GM21825 (cell line): Measurements from ENCODE around the gene TYW5.

Experiments used
- ATAC-seq: cut with Tn5 transposase; IDR thresholded peaks from one replicate; pipeline ENCODE4 v1.9.1; 2021; ENCODE audit warnings: mild to moderate bottlenecking, moderate library complexity; ENCODE audit not compliant: unreplicated experiment

The TYW5 gene

GRCh38 chr2:199975273-199975895, 20.1 kb upstream of the TYW5 start:
- ATAC-seq: no peak

- ATAC-seq: no peak
Measured at GRCh38 chr2:199973703-199974102, 18.4 kb upstream of the TYW5 start.

DNA sequence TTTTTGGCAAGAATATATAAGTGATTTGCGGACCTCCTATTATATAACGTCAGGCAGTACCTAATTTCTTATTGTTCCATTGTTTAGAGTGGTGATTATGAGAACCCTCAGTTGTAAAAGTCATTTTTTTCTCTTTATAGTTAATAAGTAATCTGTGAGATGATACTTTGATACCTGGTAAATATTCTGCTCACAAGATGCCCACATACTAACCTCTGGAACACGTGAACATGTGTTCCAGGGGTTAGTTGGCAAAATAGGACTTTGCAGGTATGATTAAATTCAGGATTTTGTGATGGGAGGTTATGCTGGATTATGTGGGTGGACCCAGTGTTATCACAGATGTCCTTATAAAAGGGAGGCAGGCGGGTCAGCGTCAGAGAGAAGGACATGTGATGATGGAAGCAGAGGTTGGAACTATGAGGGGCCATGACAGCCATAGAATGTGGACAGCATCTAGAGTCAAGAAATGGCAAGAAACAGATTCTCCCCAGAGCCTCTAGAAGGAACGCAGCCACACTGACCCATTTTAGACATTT, 16.9 kb upstream of the TYW5 start:
- ATAC-seq: no peak

GRCh38 chr2:199968126-199968525, 12.8 kb upstream of the TYW5 start:
- ATAC-seq: no peak

GRCh38 chr2:199966976-199967375, 11.7 kb upstream of the TYW5 start:
- no peak for ATAC-seq

DNA sequence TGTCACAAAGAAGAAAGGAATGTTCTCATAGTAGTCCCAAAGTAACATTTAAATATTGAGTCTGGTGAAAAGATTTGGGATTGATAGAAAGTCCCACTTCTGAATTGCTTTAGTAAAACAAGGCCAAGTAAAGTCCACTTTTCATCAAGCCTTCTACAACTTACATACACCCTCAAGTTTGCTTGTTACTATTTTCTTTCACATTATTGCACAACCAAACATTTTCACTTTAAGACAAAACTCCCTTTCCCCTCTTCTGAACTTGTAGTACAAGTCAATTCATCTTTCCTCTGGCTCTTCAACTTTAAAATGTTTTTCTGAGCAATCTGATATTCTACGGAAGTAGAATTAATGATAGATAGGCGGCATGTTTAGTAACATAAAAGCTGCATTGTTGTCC, 11.1 kb upstream of the TYW5 start:
- no peak for ATAC-seq

GRCh38 chr2:199962203-199962602, 6.9 kb upstream of the TYW5 start:
- ATAC-seq: peak; percentile 57

DNA sequence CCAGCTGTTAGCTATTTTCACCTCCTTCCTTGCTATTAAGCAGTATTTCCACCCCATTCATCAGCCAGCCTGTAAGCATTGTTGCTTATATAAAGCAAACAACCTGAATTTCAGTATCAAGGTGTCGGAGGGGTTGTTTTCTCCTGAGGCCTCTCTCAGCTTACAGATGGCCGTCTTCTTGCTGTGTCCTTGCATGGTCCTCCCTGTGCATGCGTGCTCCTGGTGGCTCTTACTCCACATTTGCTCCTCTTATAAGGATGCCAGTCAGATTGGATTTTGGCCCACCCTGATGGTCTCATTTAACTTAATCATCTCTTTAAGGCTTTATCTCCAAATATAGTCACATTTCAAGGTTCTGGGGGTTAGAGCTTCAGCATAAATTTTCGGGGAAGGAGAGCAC, 2.7 kb upstream of the TYW5 start:
- no peak for ATAC-seq

- no peak for ATAC-seq
Measured at GRCh38 chr2:199956062-199956380, 730 bp upstream of the TYW5 start.

GRCh38 chr2:199955007-199955338, 318 bp downstream of the TYW5 start:
- ATAC-seq: peak; percentile 39

DNA sequence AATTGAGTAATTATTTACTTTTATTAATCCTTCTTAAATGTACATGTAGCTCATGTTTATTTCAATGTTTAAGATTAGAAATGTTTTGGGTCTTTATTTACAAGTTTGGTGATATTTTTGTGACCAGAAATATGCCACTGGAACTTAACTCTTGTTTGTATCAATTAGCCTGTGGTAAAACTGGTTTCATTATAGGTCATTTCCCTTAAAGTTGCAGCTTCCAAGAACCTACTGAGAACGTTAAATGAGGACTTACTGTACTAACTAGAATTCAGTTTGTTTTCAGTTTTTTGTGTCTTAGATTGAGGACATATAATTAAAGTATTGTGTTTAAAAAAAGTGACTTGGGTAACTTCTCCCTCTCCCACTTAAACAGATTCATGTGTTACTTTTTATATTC, 4.3 kb downstream of the TYW5 start:
- ATAC-seq: no peak

- no peak for ATAC-seq
Measured at GRCh38 chr2:199950396-199950795, 4.9 kb downstream of the TYW5 start.

DNA sequence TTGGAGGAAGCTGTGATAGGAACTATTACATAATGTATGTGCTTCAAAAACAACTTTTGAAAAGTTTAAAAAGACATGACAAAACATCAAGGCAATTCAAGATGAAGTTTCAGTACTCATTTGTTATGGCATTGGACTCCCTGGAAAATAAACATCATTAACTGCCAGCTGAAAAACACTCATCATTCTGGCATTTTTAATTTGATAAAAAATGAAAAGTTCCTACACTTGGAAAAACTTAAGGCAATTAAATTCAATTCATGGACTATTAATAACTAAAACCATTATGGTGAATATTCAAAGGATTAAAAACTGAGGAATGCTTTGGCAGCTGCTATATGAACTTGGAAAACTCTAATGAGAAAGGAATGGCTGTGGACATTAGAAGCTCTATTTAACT, 8.5 kb downstream of the TYW5 start:
- no peak for ATAC-seq

DNA sequence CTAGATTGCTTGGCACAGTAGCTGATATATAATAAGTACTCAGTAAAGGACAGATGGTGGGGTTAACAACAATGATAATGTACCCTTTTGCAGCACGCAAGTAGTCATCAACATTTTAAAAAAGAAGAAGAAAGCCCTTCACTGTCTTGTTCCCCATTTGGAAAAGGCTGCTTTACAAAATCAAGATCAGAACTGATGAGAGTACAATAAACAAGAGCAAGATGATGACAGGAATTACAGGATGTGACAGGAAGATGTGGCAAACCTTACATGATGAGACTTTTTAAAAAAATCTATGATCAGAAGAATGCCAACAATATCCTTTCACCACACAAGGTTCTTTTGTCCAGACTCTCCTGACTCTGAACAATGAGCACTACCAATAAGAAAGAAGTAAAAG, 9.1 kb downstream of the TYW5 start:
- no peak for ATAC-seq

DNA sequence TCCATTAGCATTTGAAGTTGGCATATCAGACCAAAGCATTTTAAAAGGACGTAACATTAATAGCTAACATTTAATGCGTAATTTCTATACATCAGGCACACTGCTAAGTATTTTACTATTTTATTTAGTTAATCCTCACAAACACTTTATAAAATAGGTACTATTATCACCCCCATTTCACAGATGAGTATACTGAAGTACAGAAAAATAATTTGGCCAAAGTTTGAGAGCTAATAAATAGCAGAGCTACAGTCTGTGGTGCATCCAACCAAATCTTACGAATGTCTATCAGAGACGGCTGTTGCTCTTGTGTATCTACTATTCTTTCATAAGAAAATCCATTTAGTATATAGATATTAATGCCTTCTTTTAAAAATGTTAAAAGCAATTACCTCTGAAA, 11.9 kb downstream of the TYW5 start:
- no peak for ATAC-seq

DNA sequence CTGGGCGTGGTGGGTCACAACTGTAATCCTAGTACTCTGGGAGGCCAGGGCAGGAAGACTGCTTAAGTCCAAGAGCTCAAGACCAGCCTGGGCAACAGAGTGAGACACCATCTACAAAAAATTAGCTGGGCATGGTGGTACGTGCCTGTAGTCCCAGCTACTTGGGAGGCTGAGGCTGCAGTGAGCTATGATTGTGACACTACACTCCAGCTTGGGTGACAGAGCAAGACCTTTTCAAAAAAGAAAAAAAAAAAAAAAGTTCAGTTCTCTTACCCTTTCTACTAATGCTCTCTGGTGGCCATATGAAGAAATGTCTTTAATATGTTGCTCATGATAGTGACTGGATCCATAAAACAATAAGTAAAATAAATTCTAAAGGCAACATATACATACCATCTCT, 14.9 kb downstream of the TYW5 start:
- no peak for ATAC-seq

DNA sequence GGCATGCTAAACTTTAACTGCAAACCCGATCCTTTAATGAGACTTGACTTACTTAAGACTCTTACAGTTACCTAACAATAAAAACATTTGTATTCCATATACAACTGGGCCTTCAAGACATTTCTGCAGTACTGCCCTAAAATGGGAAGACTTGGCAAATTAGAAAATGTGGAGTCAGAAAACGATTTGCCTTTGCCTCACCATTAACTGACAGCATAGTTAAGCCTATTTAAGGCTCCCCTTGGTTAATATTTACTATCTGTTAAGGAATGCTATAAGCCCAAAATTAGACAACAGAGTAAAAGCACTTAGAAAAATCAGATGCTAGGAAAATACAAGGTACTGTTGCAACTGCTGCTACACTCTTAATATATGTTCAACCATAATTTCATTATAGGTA, 18.7 kb downstream of the TYW5 start:
- no peak for ATAC-seq

- ATAC-seq: no peak
Measured at GRCh38 chr2:199933466-199933865, 21.8 kb downstream of the TYW5 start.

GRCh38 chr2:199932312-199932855, 22.9 kb downstream of the TYW5 start:
- no peak for ATAC-seq

DNA sequence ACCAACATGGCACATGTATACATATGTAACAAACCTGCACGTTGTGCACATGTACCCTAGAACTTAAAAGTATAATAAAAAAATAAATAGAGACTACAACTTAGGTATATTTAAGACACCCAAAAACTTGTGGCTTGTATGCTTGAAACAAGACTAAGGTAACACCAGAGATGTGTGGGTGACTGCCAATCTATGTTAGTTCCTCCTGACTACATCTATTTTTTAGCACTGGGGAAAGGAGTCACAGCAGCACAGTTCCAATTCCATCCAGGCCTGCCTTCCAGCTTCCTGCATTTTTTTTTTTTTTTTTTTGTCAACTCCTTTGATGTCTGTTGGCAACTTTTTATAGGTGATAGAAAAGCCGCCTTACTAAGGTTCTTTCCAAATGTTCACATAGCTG, 26.0 kb downstream of the TYW5 start:
- ATAC-seq: no peak

DNA sequence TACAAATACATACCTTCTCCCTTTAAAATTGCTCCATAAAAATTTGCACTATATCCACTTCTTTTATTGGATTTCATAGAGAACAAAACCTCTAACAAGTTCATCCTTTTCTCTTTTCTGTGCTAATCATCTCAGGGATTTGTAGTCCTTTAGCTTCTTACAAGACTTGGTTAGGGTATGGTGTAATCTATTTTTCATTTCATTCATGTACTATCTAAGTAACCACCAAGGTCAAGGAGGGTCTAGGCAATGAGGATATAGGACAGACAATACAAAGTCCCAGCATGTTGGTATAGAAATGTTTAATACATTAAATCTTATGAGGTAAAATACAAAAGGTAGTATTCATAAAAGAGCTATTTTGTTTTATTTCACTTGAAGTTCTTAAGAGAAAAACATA, 26.7 kb downstream of the TYW5 start:
- no peak for ATAC-seq

DNA sequence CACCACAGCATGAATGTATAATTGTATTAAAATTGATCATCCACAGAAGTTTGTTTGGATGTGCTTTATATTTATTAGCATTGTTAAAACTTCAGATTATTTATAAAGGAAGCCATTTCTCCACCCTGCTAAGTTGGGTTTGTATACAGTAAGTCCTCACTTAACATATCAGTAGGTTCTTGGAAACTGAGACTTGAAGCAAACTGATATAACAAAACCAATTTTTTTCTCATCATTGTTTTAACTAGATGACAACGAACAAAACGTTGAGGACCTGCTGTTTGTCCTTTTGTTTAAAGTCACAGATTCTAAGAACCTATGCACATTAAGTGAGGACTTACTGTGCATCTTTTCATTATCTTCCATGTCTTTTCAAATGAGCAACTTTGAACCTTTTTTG, 27.1 kb downstream of the TYW5 start:
- no peak for ATAC-seq

GRCh38 chr2:199926806-199927205, 28.5 kb downstream of the TYW5 start:
- ATAC-seq: no peak
